Lung (tissue), 12 donors: ENCODE measurements around the gene KSR1. TPM values are rescaled to one million over a fixed set of nuclear protein-coding genes. Genes with fewer than 3 reads are reported as not detected.

ENCODE experiments used
- ATAC-seq: fragments of 200-7000 bp; cut with Tn5 transposase; one replicate; pipeline ENCODE4 v1.9.1; 2020; ENCODE audit warnings: moderate number of reproducible peaks; ENCODE audit not compliant: insufficient read depth, low FRiP score
- DNase-seq, 3 donors: peaks; one replicate each; pipeline ENCODE4 v3.0.0-alpha.2; 2013 to 2017
- H3K27ac ChIP-seq, 2 donors: one replicate each; pipeline ENCODE4 v1.5.1; 2013; ENCODE audit warnings: mild to moderate bottlenecking in 2 of 2, moderate library complexity in 2 of 2, control low read depth in 1 of 2, inconsistent platforms in 1 of 2, low read depth in 1 of 2, low read length in 1 of 2
- H3K27me3 ChIP-seq, 3 donors: one replicate each; pipeline ENCODE4 v1.5.1; 2013; ENCODE audit warnings: low read length in 2 of 3; ENCODE audit not compliant: control insufficient read depth in 3 of 3, insufficient read depth in 3 of 3
- H3K36me3 ChIP-seq, 4 donors: one replicate each; pipeline ENCODE4 v1.5.1; 2013; ENCODE audit warnings: low read length in 4 of 4, mild to moderate bottlenecking in 1 of 4, moderate library complexity in 1 of 4; ENCODE audit not compliant: control insufficient read depth in 4 of 4, insufficient read depth in 4 of 4
- H3K4me1 ChIP-seq, 5 donors: one replicate each; pipeline ENCODE4 v1.5.1; 2013; ENCODE audit warnings: low read length in 5 of 5, mild to moderate bottlenecking in 2 of 5, moderate library complexity in 1 of 5; ENCODE audit not compliant: control insufficient read depth in 5 of 5, insufficient read depth in 5 of 5
- H3K4me3 ChIP-seq: one replicate; pipeline ENCODE4 v1.5.1; 2013; ENCODE audit warnings: mild to moderate bottlenecking, control low read depth, moderate library complexity
- H3K9ac ChIP-seq, 2 donors: one replicate each; pipeline ENCODE4 v1.5.1; 2013; ENCODE audit warnings: low read length in 2 of 2, control low read depth in 1 of 2; ENCODE audit not compliant: insufficient read depth in 1 of 2
- H3K9me3 ChIP-seq, 4 donors: one replicate each; pipeline ENCODE4 v1.5.1; 2013; ENCODE audit warnings: low read length in 3 of 4, mild to moderate bottlenecking in 1 of 4, moderate library complexity in 1 of 4; ENCODE audit not compliant: control insufficient read depth in 4 of 4, insufficient read depth in 3 of 4
- CTCF ChIP-seq: IDR thresholded peaks from 2 replicates; pipeline ENCODE4 v1.5.1; 2012; ENCODE audit warnings: mild to moderate bottlenecking; ENCODE audit errors: control extremely low read depth, extremely low read depth
- WGBS, 2 donors: extraction: QIAGEN DNeasy Blood & Tissue Kit; methylation state at CpG; one replicate each; pipeline ENCODE4 v1.1.7; 2013; 5-methylcytosine and 5-hydroxymethylcytosine counted together
- polyA plus RNA-seq, 2 donors: library from polyadenylated mRNA; stranded (reverse); fragments of 200-250 nt; gene quantifications; one replicate each; pipeline ENCODE4 v1.2.1, GENCODE V29; 2013
- total RNA-seq, 2 donors: library from RNA; depleted of rRNA in 1 of 2; stranded (reverse); fragments of >200 nt in 1 of 2; gene quantifications; one replicate each; pipeline ENCODE4 v1.2.1, GENCODE V29; 2014 to 2021
- donor health status: control.
- donor health status: control.
- donor health status: Bipolar disorder and iron deficiency.
- donor health status: healthy.
- donor health status: DM: yes; HTN: yes; CAD: no.

Gene KSR1
- total and polyA plus RNA-seq, 4 donors = 26.8 to 70.0 (median 42.3) TPM

- 37 to 56% methylated on average over 13 of the region's 13 CpGs for WGBS, 2 donors
- no peak overlapping the region for H3K4me3 ChIP-seq
- no peaks in the 10 kb centered on the region for H3K36me3 ChIP-seq
- no peaks in the 10 kb centered on the region for H3K27me3 ChIP-seq
- H3K4me1 ChIP-seq = peaks cover 0 to 18% (median 5%) of the 10 kb centered on the region in 5 donors
- no peak overlapping the region for H3K9ac ChIP-seq
- H3K9me3 ChIP-seq = no peaks in the 10 kb centered on the region
- DNase-seq = no peak
- no peak for ATAC-seq
- TF ChIP-seq CTCF = no peak
- H3K27ac ChIP-seq = peak overlapping the region; percentile 1 to 62
Measured at GRCh38 chr17:27466743-27467375, 10.6 kb downstream of the KSR1 start.

GRCh38 chr17:27469256-27469655 lies 13.0 kb downstream of the KSR1 start:
- Histone ChIP-seq H3K27me3 (no peaks in the 10 kb centered on the region), H3K36me3 (no peaks in the 10 kb centered on the region), H3K4me1 (peaks cover 0 to 28% (median 8%) of the 10 kb centered on the region in 5 donors), H3K9me3 (no peaks in the 10 kb centered on the region), H3K4me3 (no peak overlapping the region), H3K27ac (no peak overlapping the region), H3K9ac (no peak overlapping the region)
- ATAC-seq (no peak), DNase-seq (no peak)
- 83 to 89% methylated on average over 7 of the region's 7 CpGs for WGBS, 2 donors
- TF ChIP-seq CTCF = no peak

- ATAC-seq = peak; percentile 11
- H3K4me1 ChIP-seq = peaks cover 0 to 26% (median 10%) of the 10 kb centered on the region in 5 donors
Measured at GRCh38 chr17:27471321-27472269, 15.3 kb downstream of the KSR1 start.

More at GRCh38 chr17:27471321-27472269, 15.3 kb downstream of the KSR1 start:
- no peak for TF ChIP-seq CTCF
- Histone ChIP-seq H3K27ac (no peak overlapping the region), H3K9ac (no peak overlapping the region), H3K4me3 (no peak overlapping the region), H3K36me3 (no peaks in the 10 kb centered on the region), H3K27me3 (no peaks in the 10 kb centered on the region), H3K9me3 (no peaks in the 10 kb centered on the region)
- DNase-seq = no peak
- WGBS, 2 donors = 83 to 85% methylated on average over 14 of the region's 14 CpGs
